ENCODE data around the gene PIANP.
A peak's percentile ranks its signal among the peaks of the same experiment; 100 is the strongest.
"Not testable (repeated sequence)": the region's sequence is repeated elsewhere in the genome, so short reads cannot be mapped to it uniquely, and the experiment has no call there.

The PIANP gene

DNA sequence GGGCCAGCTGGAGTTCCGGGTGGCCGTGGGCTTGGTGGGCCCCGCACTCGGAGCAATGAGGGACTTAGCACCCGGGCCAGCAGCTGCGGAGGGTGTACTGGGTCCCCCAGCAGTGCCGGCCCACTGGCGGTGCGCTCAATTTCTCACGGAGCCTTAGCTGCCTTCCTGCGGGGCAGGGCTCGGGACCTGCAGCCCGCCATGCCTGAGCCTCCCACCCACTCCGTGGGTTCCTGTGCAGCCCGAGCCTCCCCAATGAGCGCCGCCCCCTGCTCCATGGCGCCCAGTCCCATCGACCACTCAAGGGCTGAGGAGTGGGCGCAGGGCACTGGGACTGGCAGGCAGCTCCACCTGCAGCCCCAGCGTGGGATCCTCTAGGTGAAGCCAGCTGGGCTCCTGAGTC, 7.7 kb upstream of the PIANP start:
- not testable (repeated sequence) for FAIRE-seq; DNase-seq (ENCODE audit: low spot score)

DNA sequence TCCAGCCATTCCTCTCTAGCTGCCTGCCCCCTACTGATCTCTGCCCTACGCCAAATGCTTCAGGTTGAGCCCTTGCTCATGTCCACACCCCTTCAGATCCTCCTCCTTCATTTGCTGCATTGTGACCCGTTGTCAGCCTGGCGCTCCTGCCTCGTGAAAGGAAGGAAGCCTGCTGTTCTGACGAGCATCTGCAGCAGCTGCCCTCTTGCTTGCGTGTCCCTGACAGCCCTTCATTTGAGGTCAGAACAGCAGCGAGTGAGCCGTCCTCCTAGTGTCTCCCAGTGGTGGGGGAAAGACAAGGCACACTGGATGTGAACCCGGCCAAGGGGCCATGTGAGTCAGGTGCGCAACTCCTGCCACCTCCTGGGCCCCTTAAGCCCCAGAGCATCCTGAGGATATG, 3.0 kb upstream of the PIANP start:
- FAIRE-seq = peak; percentile 88
- DNase-seq (ENCODE audit: low spot score) = no peak

DNA sequence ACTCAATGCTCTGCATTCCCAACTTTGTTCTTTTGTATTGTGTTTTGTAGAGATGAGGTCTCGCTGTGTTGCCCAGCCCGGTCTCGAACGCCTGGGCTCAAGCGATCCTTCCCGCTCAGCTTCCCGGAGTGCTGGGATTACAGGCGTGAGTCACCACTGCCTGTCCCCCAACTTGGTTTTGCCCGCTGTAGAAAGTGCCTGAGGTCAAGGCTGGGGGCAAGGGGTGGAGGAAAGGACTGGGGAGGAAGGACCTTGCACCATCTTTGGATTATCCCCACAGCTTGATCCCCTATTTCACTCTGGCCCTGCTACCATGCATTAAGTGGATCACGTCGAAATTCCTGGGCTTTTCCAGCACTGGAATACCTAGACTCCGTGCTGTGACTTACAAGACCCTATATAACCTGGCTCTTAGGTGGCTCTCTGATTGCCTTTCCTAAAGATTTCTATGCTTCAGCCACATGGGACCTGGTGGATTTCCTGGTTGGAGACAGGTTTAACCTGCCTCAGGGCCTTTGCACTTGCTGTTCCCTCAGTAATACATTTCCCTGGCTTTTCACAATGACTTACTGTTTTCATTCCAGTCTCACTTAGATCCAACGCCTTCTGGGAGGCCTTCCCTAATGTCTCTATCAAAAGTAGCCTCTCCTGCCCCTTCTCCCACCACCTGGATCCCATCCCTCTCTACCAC, 608 bp upstream of the PIANP start:
- no peak for FAIRE-seq
- DNase-seq (ENCODE audit: low spot score) = no peak

DNA sequence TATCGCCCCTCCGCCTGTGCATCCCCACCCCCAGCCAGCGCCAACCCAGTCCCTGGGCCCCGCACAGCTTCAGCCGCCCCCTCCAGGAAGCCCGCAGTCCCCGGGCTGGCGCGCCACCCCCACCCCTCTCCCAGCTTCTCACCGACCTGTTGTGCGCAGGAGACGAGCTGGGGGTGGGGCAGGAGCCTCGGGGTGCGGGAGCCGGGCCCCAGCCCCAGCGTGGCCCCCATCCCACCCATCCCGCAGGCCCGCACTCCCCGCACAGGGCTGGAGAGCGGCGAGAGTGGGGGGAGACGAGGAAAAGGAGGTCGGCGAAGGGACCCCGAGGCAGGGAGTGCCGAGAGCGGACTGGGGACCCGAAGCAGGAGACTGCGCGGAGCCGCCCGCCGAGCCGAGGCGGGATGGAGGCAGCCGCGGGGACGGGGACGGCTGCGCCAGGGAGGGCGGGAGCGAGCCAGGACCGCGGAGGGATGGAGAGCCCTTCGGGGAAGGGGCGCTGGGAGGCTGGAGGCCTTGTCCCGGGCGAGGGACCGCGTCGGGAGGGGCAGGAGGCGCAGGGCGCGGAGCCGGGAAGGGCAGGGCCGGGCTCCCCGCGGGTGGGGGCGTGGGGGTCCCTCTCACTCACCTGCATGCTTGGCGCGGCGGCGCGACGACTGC, 498 bp downstream of the PIANP start:
- DNase-seq (ENCODE audit: low spot score) = peak; percentile 57
- peak; percentile 91 for FAIRE-seq

DNA sequence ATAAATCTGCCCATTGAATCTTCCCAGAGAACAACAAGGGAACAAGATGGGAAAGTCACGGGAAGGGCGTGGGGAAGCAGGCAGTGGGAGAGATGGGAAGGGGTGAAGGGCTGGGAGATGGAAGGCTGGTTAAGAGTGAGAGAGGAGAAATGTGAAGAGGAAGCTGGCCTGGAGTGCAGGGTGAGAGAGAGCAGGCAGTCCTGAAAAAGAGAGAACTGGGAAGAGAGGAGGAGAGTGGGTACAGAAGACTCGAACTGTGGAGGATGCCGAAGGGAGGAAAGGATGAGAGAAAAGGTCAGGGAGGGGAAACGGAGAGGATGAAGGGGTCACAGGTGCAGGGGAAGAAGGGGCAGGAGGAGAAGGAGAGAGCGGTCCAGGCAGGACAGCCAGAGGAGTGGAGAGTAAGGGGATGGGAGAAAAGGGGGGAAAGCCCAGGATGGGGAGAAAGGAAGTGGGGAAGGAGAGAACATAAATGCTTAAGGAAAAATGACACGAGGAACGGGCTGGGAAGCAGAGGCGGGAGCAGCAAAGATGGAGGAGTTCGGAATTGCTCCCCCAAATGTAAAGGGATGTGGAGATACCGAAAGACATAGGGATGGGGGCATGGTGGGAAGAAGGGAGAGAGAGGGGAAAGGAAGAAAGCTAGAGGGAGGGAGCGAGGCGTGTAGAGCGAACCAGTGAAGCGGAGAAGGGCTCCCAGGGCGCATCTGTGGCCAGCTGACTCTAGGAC, 1.2 kb downstream of the PIANP start:
- DNase-seq (ENCODE audit: low spot score) (no peak), FAIRE-seq (peak; percentile 13)

DNA sequence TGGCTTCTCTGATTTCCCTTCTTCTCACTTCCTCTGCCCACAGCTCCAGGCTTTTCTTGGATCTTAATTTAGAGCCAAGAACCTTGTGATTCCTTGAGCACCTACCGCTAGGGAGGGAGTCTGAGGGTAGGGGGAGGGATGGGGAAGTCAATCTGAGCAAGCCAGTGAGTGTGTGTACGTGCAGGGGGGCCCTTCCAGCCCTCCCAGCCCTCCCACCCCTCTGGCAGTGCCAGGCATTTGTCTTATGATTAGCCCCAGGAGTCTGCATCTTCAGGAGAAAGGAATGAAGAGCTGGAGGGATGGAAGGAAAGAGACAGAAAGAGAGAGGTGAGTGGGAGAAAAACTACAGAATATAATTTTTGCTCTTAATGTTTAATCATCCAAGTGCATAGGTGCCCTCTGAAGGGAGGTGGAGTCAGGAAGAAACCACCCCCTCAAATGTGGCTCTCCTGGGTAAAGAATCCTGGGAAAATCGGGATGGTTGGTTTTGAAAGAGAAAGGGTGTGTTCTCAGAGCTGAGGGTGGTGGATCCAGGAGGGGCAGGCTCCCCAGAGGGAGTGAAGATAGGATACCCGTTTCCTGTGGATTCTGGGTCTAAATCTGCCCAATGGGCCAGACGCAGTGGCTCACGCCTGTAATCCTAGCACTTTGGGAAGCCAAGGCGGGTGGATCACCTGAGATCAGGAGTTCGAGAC, 2.1 kb downstream of the PIANP start:
- DNase-seq (ENCODE audit: low spot score) (no peak), FAIRE-seq (no peak)

DNA sequence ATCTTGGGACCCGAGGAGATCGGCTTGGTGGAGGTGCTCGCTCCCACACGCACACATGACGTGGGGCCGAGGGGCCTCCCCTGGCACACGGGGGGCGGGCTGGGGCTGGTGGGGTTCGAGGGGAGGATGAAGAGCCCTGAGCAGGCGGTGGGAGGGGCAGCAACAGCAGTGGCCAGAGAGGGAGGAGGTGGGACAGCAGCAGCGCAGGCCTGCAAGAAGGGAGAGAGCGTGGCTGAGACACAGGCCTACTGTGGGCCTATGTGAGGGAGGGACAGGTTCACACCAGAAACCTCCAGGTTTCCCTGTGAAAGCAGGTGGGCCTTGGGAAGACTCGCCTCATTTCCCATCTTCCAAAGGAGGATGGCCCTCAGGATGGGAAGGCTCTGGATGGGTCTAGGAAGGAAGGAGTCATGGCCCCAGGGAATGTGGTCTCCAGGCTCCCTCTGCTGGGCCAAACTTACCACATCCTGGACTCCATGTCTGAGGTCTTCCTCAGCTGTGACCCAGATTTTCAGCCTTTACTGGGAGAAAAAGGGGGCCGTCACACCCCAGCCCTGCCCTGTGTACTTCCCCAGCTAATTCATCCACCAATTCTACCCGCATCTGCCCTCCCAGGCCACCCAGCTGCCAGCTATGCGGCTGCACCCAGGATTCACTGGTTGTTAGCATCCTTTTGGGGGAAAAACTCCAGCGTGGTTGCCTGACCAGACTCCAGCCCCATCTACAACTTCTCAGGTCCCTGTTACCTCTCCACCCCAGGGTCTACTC, 2.8 kb downstream of the PIANP start:
- FAIRE-seq = no peak

DNA sequence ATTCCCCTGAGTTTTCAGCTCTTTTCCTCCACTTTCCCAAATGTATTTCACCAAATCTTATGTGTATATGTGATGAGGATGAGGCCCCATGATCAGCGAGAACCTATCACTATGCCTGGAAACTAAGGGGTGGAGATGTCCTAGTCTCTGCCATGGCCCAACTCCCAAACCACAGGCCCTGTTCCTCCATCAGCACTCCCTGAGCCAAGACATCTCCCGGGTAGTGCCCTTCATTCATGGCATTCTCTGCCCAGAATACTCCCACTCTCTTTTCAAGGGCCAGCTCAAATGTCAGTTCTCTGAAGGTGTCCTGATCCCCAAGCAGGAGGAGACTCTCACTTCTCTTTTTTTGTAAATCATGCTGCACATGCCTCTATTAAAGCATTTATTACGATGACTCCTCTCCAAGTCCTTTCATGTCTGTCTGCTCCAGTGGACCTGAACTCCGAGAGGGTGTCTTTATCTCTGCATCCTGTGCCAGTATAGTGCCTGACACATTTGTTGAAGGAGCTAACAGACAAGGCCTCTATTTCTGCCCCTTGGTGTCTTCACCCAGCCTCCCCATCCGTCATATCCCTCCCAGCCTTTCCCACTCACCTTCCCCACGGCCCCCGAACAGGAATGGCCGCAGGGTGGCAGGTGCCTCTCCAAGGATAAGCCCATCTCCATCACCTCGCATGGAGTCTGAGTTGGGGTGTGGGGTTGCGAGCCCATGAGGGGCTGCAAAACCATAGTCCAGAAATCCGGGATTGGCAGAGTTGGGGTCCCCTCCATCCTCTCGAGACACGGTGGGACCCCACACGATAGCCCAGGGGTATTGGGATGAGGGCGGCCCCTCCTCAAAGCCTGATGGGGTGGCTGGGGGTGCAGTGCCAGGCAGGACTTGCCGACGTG, 3.7 kb downstream of the PIANP start:
- no peak for DNase-seq (ENCODE audit: low spot score)

More for the DNA sequence above, 2.8 kb downstream of the PIANP start:
- peak; percentile 73 for DNase-seq (ENCODE audit: low spot score)

DNA sequence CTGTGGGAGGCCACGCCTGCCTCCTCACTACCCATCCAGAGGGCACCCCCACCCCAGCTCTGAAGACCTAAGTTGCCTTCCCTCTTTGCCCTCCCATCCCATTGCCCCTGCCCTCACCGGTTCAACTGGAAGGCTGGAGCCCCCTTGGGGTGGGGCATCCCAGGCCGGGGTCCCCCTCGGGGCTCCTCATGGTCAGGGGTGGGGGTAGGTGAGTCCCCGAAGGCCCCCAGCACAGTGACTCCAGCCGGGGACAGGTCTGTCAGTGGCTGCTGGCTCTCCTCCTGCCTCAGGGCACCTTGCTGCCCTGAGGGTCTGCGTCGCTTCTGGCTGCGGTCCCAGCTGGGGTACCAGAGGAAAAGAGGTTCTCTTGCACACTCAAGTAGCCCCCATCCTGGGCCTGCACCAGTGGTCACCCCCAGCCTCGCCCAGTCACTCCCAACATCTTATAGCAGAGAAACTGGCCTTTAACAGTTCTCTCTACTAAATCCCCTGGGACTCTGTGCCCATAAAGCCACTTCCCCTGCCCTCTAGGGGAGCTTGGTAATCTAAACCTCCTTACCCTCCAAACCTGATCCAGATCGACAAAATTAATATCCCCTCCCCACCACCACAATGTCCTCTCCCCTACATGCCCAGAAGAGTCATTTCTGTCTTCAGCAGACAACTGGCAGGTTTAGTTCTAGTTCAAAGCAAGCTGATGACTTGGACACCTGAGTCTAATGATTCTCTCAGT, 5.1 kb downstream of the PIANP start:
- no peak for DNase-seq (ENCODE audit: low spot score)
- no peak for FAIRE-seq

More for the DNA sequence above, 3.7 kb downstream of the PIANP start:
- FAIRE-seq = no peak

DNA sequence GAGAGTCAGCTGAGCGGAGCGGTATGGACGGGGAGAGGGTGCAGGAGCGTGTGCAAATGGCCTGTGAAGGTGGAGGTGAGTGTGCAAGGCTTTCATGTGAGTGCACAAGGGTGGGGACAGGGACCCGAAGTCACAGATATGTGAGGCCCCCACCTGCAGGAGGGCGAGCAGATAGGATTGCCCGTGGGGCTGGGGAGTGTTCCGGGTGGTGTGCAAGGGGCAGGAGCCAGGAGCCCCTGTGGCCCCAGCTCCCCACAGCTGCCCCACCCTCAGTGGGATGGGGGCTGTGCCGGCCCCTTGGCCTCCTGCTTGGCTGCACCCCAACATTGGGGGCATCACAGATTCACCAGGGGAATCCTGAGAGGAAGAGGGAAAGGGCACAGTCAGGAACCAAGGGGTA, 5.9 kb downstream of the PIANP start:
- no peak for DNase-seq (ENCODE audit: low spot score)
- no peak for FAIRE-seq

DNA sequence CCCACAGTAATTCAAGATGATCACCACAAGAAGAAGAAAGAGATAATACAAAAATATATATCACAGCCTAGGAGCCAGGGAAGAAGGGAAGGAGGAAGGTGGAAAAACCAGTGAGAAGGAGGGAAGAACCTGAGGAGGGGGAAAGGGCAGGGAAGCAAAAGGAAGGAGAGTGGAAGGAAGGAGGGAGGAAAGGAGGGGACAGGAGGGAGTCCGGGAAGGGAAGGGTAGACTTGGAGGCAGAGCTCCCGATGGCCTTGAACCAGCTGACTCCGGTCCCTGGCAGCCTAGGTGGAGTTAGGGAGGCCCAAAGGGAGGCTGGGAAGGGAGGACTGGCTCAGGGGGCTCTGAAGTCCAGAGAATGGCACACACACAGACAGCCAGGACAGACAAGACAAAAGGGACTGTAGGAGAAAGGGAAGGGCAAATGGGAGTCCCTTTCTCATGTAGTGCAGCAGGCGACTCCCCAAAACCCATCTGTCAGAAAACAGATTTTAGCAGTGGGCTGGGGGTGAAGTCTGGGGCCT, 6.7 kb downstream of the PIANP start:
- FAIRE-seq = no peak
- no peak for DNase-seq (ENCODE audit: low spot score)

DNA sequence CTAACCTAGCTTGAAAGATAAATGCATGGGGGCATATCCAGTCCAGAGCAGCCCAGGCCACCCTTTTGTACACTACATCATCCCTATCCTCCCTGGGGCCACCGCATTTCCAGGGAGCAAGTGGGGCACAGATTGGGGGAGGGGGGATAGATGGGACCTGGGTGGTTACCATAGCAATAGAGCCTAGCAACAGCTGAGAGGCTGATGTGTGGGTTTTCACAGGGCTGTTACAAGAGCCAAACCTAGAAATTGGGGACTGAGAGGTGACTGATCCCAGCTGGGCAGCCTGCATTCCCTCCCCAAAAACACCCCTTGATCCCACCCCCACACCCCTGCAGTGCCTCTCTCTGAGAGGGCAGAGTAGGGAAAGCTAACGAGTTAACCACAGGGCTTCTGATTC, 7.7 kb downstream of the PIANP start:
- no peak for DNase-seq (ENCODE audit: low spot score)
- no peak for FAIRE-seq

DNA sequence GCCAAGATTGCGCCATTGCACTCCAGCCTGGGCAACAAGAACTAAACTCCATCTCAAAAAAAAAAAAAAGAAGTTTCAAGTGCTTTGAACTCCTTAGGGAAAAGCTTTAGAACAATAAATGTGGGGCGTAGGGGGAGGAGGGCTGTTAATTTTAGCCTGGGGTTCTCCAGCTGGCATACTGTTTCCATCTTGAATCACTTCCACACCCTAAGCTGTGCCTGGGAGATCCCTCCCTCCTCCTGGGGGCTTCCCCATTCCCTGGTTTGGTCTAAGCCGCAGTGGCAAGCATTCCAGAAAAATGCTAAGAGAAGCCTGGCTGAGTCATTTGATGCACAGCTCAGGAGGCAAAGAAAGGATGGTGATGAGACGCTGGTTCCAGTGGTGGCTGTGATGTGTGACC, 9.1 kb downstream of the PIANP start:
- DNase-seq (ENCODE audit: low spot score) (no peak), FAIRE-seq (no peak)

DNA sequence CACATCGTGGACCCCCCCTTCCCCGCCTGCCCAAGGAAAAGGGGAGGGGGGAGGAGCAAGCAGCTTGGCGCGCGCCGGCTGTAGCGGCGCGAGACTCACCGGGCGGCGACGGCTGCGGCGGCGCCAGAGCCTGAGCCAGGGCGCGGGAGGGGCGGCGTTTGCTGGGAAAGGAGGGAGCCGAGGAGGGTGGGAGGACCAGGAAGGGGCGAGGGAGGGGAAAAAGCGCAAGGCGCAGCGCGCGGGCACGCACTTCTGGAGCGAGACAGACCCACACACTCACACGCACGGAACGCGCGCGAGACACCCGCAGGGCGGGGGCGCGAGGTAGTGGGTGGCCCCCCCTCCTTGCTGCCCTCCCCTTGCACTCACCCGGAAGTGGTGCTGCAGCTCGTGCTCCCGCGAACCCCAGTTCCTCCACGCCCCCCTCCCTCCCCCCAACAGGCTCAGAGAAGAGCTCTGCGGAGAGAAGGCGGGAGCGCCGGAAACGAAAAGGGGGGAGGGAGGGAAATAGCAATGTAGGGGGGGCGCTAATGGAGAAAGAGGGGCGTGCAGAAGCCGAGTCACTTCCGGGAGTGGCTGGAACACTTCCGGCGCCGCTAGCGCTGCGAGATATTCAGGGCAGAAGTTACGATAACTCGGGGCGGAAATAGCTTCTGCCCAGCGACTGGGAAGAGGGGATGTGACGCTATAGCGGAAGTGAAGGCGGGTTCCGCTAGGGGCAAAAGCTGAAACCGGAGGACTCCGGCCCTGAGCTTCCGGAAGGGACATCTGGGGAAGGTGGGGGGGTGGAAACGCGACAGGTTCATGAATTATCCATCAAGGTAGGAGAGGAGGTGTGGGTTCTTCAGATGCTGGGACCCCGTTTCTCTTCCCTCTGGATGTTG, 11.4 kb downstream of the PIANP start, which contains the start of gene ZNF384:
ZNF384 (minus strand) TSS at position 377 of the 884 bp plus-strand sequence. CDS start 9,855 bp downstream, outside the sequence.
- peak; percentile 92 for FAIRE-seq

DNA sequence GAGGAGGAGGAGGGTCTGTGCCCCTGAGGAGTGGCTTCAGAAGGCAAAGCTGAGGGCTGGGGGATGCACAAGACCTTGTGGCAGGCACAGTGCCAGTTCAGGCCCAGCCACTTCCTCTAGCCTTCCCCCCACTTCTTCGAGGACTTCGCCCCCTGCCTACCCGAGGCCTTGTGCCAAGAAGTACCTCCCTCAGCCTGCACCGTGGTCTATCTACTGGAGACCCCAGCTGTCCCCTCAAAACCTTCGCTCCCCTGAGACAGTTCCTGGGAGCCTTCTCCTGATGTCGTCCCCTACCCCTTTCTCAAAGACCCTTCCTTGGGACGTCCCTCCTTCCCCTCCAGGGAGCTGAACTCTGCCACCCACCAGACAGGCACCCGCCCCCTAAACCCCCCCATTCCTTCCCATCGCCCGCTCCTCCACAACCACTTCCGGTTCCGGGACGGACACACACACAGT, 12.0 kb downstream of the PIANP start:
- DNase-seq (ENCODE audit: low spot score) (peak; percentile 95), FAIRE-seq (no peak)

More for the DNA sequence above, 11.4 kb downstream of the PIANP start, which contains the start of gene ZNF384:
- DNase-seq (ENCODE audit: low spot score) = peak; percentile 99

DNA sequence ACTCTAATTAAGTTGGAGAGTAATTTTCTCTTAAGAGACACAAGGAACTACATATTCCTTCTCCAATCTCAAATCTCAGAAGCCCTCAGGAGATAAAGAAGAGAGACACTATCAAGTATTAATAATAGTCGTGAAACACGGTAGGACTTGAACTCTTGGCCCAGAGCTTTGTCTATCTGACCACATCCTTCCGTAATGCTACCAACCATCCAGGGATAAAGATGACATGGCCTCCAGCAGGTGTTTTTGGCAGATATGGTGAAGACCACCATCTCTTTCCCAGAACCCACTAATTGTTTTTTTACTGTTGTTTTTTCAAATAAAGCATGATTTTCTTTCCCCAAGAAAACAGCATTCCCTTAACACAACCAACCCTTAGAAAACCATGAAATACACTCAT, 14.8 kb downstream of the PIANP start:
- DNase-seq (ENCODE audit: low spot score) = no peak
- FAIRE-seq = no peak

DNA sequence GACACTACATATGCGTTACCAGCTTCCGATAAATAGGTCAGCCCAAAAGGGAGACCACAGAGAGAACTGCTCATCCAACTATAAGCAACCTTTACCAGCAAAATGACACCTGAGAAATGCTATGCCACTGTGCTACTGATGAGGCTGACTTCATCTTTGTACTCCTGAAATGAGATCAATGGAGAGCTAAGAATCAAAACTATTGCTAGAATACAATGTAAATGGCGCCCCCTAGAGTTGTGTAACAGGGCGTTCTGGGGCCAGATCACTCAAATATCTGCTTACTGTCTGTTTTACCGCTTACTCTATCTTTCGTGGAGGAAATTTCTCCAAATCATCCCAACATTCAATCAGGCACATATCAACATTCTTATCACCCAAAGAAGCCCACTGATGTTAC, 16.0 kb downstream of the PIANP start:
- FAIRE-seq (no peak), DNase-seq (ENCODE audit: low spot score) (peak; percentile 33)

DNA sequence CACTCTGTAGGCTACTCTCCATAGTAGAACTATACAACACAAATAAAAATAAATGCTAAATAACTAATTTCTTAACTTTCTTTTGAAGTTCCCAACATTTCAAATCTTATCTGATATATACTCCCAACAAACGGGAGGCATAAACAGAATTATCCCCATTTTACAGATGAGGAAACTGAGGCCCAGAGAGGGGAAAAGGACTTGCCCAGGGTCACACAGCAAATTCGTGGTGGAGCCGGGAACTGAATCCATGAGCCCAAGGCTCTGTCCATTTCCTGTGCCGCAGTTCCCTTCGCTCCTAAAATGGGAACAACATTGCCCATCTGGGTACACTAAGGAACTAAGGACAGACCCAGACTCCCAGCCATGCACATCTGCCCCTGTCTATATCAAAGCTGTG, 23.7 kb downstream of the PIANP start:
- no peak for DNase-seq (ENCODE audit: low spot score)
- FAIRE-seq = no peak
